WERI-Rb-1 (cell line): ENCODE data around the gene TMEM60.
"Not testable (repeated sequence)": the region's sequence is repeated elsewhere in the genome, so short reads cannot be mapped to it uniquely, and the experiment has no call there.

Experiments
- DNase-seq: peaks from one replicate; pipeline ENCODE4 v3.0.0-alpha.2; 2020
- H3K27ac ChIP-seq: fragments of 250-450 bp; sonication (Bioruptor Pico); 2 replicates; pipeline ENCODE4 v1.5.1; 2020; ENCODE audit warnings: mild to moderate bottlenecking, moderate library complexity
- H3K27me3 ChIP-seq: fragments of 250-450 bp; sonication (Bioruptor Pico); 2 replicates; pipeline ENCODE4 v1.5.1; 2021; ENCODE audit warnings: mild to moderate bottlenecking, low read depth, moderate library complexity; ENCODE audit not compliant: insufficient read depth, severe bottlenecking
- H3K36me3 ChIP-seq: fragments of 250-450 bp; sonication (Bioruptor Pico); 2 replicates; pipeline ENCODE4 v1.5.1; 2020; ENCODE audit warnings: mild to moderate bottlenecking, moderate library complexity
- H3K4me3 ChIP-seq: 2 replicates; pipeline ENCODE4 v1.5.1; 2011; ENCODE audit warnings: low read depth, mild to moderate bottlenecking, control low read depth, low read length
- H3K9me3 ChIP-seq: fragments of 250-450 bp; sonication (Bioruptor Pico); 2 replicates; pipeline ENCODE4 v1.5.1; 2021; ENCODE audit warnings: mild to moderate bottlenecking, moderate library complexity; ENCODE audit not compliant: severe bottlenecking
- TF ChIP-seq, protein P1 (sequence below): IDR thresholded peaks from 2 replicates; pipeline ENCODE4 v1.5.1; 2011; ENCODE audit warnings: low read depth, mild to moderate bottlenecking, control low read depth, inconsistent platforms, low read length

Gene TMEM60

DNA sequence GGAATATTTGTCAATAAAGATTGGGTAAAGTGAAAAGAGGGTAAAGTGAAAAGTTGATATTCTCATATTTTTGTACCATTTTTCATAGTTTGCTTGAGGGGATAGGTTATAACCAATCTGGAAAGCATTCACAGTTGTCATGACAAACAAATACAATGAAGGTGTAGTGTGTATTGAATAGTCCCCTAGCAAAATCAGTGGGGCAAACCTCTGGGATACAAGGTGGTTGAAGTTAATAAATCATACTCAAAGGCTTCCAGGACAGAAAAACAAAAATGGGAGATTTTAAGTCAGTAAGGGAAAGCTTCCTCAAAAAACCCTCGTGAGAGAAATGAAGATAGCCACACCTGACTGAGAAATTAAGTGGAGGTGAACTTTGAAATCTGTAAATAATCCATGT, 39.7 kb upstream of the TMEM60 start:
- TF ChIP-seq, protein P1, sequence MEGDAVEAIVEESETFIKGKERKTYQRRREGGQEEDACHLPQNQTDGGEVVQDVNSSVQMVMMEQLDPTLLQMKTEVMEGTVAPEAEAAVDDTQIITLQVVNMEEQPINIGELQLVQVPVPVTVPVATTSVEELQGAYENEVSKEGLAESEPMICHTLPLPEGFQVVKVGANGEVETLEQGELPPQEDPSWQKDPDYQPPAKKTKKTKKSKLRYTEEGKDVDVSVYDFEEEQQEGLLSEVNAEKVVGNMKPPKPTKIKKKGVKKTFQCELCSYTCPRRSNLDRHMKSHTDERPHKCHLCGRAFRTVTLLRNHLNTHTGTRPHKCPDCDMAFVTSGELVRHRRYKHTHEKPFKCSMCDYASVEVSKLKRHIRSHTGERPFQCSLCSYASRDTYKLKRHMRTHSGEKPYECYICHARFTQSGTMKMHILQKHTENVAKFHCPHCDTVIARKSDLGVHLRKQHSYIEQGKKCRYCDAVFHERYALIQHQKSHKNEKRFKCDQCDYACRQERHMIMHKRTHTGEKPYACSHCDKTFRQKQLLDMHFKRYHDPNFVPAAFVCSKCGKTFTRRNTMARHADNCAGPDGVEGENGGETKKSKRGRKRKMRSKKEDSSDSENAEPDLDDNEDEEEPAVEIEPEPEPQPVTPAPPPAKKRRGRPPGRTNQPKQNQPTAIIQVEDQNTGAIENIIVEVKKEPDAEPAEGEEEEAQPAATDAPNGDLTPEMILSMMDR = no peak

DNA sequence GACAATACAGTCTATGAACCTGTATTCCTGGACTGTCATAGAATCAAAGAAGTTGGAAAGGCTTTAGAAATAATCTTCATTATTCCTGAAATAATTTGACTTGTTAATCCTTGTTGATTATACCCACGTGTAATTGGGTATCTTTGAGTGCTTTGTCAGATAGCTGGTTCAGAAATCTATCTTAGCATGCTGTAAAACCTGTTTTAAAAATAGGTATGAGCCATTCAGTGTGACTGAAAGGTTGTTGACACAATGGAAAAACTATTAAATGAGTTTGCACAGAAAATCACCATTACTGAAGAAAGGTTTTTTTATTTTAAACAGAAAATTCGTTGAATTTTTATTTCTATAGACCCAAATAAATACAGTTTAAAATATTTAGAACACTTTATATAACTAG, 39.0 kb upstream of the TMEM60 start:
- H3K9me3 ChIP-seq = no peaks in the 10 kb centered on the region
- H3K27me3 ChIP-seq = no peaks in the 10 kb centered on the region
- no peak overlapping the region for H3K4me3 ChIP-seq
- no peak for DNase-seq
- H3K36me3 ChIP-seq = peaks cover 2% of the 10 kb centered on the region; the same call in 1 of the 2 replicates
- no peak overlapping the region for H3K27ac ChIP-seq
- TF ChIP-seq, protein P1 = no peak

More for the DNA sequence above, 39.7 kb upstream of the TMEM60 start:
- Histone ChIP-seq H3K9me3 (no peaks in the 10 kb centered on the region), H3K4me3 (no peak overlapping the region), H3K27me3 (no peaks in the 10 kb centered on the region), H3K36me3 (peaks cover 2% of the 10 kb centered on the region; the same call in 1 of the 2 replicates), H3K27ac (no peak overlapping the region)
- no peak for DNase-seq

DNA sequence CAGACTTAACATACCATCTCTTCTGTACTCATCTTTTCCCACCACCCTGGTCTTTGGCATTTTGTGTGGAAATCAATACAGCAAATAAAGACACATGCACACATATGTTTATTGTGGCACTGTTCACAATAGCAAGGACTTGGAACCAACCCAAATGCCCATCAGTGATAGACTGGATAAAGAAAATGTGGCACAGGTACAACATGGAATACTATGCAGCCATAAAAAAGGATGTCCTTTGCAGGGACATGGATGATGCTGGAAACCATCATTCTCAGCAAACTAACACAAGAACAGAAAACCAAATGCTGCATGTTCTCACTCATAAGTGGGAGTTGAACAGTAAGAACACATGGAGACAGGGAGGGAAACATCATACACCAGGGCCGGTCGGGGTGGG, 38.2 kb upstream of the TMEM60 start:
- not testable (repeated sequence) for H3K27ac ChIP-seq, H3K9me3 ChIP-seq, H3K27me3 ChIP-seq, H3K4me3 ChIP-seq, DNase-seq, H3K36me3 ChIP-seq

DNA sequence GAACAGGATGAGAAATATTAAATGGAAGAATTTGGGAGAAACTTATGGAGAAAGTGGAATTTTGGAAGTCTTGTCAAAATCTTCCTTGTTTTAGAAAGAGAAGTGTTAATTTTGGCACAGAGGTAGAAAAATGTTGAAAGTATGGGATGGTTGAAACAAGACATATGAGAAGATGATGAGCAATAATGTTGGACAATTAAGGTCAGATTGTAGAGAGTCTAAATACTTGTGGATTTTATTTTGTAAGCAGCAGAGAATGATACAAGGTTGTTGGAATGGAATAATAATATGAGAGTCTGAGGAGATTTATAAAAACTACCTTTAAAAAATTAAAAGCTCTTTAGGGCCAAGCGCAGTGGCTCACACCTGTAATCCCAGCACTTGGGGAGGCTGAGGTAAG, 34.9 kb upstream of the TMEM60 start:
- Histone ChIP-seq H3K36me3 (peaks cover 2% of the 10 kb centered on the region), H3K27ac (no peak overlapping the region), H3K9me3 (no peaks in the 10 kb centered on the region), H3K4me3 (no peak overlapping the region), H3K27me3 (no peaks in the 10 kb centered on the region)
- TF ChIP-seq, protein P1 = no peak
- DNase-seq = no peak

DNA sequence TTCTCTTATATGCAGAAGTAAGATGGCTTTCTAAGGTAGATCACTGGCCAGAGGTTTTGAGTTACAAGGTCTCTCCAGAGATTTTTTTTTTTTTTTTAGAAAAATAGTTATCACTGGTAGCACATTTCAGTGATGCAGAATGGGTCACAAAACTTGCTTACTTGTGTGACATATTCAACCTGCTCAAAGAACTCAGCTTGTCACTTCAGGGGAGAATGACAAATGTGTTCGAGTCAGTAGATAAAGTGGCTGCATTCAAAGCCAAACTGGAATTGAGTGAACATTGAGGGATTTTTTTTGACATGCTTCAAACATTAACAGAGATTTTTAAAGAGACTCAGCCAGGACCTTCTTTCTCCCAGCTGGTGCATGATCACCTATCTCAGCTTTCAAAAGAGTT, 33.7 kb upstream of the TMEM60 start:
- no peak overlapping the region for H3K27ac ChIP-seq

DNA sequence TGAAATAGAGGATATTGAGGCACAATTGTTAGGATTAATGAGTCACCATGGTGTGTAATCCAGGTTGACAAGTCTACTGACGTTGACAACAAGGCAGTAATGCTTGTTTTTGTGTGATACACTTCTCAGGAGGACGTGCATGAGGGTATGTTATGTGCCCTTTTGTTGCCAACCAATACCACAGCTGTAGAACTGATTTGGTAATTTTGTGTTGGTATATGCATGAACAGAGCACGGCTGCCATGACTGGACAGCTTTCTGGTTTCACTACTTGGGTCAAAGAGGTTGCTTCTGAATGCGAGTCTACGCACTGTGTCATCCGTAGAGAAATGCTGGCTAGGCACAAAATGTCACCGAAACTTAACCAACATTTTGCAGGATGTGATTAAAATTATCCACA, 33.2 kb upstream of the TMEM60 start:
- no peaks in the 10 kb centered on the region for H3K27me3 ChIP-seq
- no peak for DNase-seq
- H3K27ac ChIP-seq = no peak overlapping the region
- TF ChIP-seq, protein P1 = no peak
- H3K9me3 ChIP-seq = no peaks in the 10 kb centered on the region
- H3K4me3 ChIP-seq = no peak overlapping the region
- peaks cover 2% of the 10 kb centered on the region for H3K36me3 ChIP-seq

More for the DNA sequence above, 33.7 kb upstream of the TMEM60 start:
- H3K36me3 ChIP-seq = peaks cover 2% of the 10 kb centered on the region
- no peaks in the 10 kb centered on the region for H3K27me3 ChIP-seq
- no peaks in the 10 kb centered on the region for H3K9me3 ChIP-seq
- TF ChIP-seq, protein P1 = no peak
- no peak overlapping the region for H3K4me3 ChIP-seq
- no peak for DNase-seq
